Lower lobe of right lung (tissue), 2 donors: ENCODE data around the gene DZIP1L. TPM values are rescaled to one million over a fixed set of nuclear protein-coding genes. Genes with fewer than 3 reads are reported as not detected.

Experiments used
- ATAC-seq, 2 donors: fragments of 200-7000 bp; cut with Tn5 transposase; one replicate each; pipeline ENCODE4 v1.9.1; 2020 to 2022; ENCODE audit warnings: mild to moderate bottlenecking in 2 of 2, moderate library complexity in 2 of 2
- DNase-seq: peaks from one replicate; pipeline ENCODE4 v3.0.0-alpha.2; 2020
- H3K27ac ChIP-seq: fragments of 200-600 bp; one replicate; pipeline ENCODE4 v1.8.0; 2022
- H3K27me3 ChIP-seq: fragments of 200-600 bp; one replicate; pipeline ENCODE4 v1.8.0; 2022; ENCODE audit warnings: low read depth
- H3K36me3 ChIP-seq: fragments of 200-600 bp; one replicate; pipeline ENCODE4 v1.8.0; 2022; ENCODE audit warnings: mild to moderate bottlenecking
- H3K4me1 ChIP-seq: fragments of 200-600 bp; one replicate; pipeline ENCODE4 v1.8.0; 2022
- H3K4me3 ChIP-seq: fragments of 200-600 bp; one replicate; pipeline ENCODE4 v1.8.0; 2022; ENCODE audit warnings: mild to moderate bottlenecking
- H3K9me3 ChIP-seq: fragments of 200-600 bp; one replicate; pipeline ENCODE4 v1.8.0; 2022
- intact Hi-C: fragments of 100-400 bp; cut with DNase I; formaldehyde crosslinking; loops from one replicate; pipeline ENCODE4 v1.11.0; 2022
- total RNA-seq: library from RNA; stranded (reverse); fragmentation: NEBNext Ultra II Directional; extraction: Animal tissue kit (Norgen Biotek cat#: 25700); gene quantifications from one replicate; pipeline ENCODE4 v1.2.1, GENCODE V29; 2021
- TF ChIP-seq, protein P1 (sequence below): fragments of 200-600 bp; IDR thresholded peaks from one replicate; pipeline ENCODE4 v1.8.0; 2022; ENCODE audit warnings: antibody characterized with exemption, mild to moderate bottlenecking
- donor health status: DM: no; HTN: yes; CAD: no; lungs with severe emphysema.

Gene DZIP1L
- total RNA-seq, 1 donor from 2014 or later, result 19.9 TPM

DNA sequence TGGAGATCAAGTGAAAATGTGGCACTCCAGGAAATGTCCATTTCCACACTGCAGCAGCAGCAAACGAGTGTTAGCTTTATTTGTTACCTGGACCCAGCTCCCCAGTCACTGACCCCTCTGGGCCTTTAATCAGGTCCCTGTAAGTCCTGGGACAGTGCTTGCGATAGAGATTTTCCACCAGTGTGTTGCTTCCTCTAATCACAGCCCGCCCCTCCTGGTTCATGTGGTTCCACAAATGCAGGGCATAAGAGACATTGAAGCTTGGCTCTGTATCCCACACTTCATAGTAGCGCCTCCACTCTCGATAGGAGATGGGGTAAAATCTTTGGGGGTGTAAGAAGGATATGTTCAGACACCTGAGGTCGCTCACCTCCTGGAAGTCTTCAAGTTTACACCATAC lies 8.8 kb upstream of the DZIP1L start:
- peak overlapping the region; percentile 23 for H3K4me3 ChIP-seq
- no peak overlapping the region for H3K27ac ChIP-seq
- no peaks in the 10 kb centered on the region for H3K9me3 ChIP-seq
- TF ChIP-seq, protein P1, sequence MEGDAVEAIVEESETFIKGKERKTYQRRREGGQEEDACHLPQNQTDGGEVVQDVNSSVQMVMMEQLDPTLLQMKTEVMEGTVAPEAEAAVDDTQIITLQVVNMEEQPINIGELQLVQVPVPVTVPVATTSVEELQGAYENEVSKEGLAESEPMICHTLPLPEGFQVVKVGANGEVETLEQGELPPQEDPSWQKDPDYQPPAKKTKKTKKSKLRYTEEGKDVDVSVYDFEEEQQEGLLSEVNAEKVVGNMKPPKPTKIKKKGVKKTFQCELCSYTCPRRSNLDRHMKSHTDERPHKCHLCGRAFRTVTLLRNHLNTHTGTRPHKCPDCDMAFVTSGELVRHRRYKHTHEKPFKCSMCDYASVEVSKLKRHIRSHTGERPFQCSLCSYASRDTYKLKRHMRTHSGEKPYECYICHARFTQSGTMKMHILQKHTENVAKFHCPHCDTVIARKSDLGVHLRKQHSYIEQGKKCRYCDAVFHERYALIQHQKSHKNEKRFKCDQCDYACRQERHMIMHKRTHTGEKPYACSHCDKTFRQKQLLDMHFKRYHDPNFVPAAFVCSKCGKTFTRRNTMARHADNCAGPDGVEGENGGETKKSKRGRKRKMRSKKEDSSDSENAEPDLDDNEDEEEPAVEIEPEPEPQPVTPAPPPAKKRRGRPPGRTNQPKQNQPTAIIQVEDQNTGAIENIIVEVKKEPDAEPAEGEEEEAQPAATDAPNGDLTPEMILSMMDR, result no peak
- intact Hi-C loops, result no loop called here
- H3K4me1 ChIP-seq, result no peaks in the 10 kb centered on the region
- DNase-seq (no peak), ATAC-seq (peak; percentile 62 to 64)
- no peaks in the 10 kb centered on the region for H3K36me3 ChIP-seq
- H3K27me3 ChIP-seq, result no peaks in the 10 kb centered on the region

DNA sequence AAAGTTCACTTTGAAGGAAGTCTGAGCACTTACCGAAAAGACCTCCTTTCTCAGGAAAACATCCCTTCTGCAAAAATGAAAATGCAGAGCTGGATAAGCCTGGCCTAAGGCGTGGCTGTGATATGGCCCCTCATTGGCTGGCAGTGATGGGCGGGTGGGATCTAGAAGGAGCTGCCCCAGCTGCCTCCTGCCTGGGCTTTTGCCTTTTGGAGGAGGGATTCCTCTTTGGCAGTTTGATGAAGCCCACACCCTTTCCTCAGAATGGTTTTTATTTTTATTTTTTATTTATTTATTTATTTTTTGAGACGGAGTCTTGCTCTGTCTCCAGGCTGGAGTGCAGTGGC lies 4.0 kb upstream of the DZIP1L start:
- Histone ChIP-seq H3K27ac (no peak overlapping the region), H3K4me1 (peaks cover 21% of the 10 kb centered on the region), H3K36me3 (no peaks in the 10 kb centered on the region), H3K4me3 (no peak overlapping the region), H3K9me3 (no peaks in the 10 kb centered on the region), H3K27me3 (no peaks in the 10 kb centered on the region)
- TF ChIP-seq, protein P1, result no peak
- ATAC-seq (no peak), DNase-seq (no peak)
- intact Hi-C loops, result no loop called here

DNA sequence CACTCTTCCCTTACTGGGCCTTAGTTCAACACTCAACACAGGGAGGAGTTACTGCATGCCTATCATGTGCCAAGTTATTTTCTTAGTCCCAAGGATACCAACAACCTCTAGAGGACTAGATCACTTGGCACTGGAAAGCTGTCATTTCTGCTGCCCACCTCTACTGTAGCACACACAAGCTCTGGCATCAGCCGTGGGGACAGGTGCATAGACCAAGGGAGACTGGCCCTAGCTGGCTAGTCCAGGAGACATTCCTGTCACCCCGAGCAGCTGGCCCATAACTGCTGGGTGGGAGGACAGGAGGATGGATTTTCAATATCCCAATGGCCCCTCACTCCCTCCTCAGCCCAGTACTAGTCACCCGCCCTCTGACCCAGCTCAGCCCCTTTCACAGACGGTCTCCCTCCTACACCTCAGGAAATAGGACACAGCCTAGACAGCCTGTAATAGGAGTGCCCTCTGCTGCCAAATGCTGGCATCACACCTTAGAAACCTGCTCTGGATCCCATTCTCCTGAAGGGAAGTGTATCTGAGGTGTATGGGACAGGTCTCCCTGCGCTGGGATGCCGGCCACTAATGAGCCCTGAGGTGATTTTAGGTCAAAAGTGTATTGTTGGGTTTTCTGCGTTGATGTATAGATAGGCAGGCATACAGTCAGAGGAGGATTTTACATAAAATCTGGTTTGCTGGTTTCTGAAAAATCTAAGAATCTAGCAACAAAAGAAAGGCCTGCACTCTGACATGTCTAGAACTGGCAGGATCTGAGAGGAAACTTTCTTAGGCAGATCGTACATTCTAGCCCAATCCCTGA lies 3.4 kb upstream of the DZIP1L start:
- DNase-seq, result peak; percentile 65
- H3K4me3 ChIP-seq, result no peak overlapping the region
- H3K36me3 ChIP-seq, result no peaks in the 10 kb centered on the region
- peak; percentile 68 to 73 for ATAC-seq
- H3K27me3 ChIP-seq, result no peaks in the 10 kb centered on the region
- H3K27ac ChIP-seq, result no peak overlapping the region
- H3K4me1 ChIP-seq, result peaks cover 26% of the 10 kb centered on the region
- H3K9me3 ChIP-seq, result no peaks in the 10 kb centered on the region
- intact Hi-C loops, result no loop called here
- TF ChIP-seq, protein P1, result peak; percentile 81

DNA sequence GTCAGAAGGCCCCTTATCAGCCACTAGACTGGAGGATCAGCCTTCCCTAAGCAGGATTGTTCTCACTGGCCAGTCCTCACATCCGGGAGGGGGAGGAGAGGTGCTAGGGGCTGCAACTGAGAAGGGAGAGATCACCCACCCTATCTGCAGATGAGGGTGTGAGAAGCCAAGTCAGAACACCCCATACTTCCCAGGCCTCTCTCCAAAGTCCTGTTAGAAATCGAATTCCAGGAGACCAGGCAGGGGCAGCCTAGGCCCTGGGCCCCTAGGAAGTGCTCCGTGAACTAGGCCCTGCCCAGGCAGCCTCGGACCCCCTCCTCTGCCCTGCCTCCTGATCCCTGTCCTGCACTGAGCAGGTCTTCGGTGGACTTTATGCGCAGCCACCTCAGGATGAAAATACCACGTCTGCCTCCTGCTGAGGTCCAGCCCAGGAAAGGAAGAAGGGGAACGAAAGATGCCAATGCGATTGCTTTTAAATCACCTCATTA lies 933 bp downstream of the DZIP1L start:
- no peak for DNase-seq
- ATAC-seq, result peak in 1 of 2 donors; percentile 1
- Histone ChIP-seq H3K9me3 (no peaks in the 10 kb centered on the region), H3K36me3 (no peaks in the 10 kb centered on the region), H3K27me3 (no peaks in the 10 kb centered on the region), H3K4me1 (peaks cover 26% of the 10 kb centered on the region), H3K27ac (peak overlapping the region; percentile 87), H3K4me3 (peak overlapping the region; percentile 82)
- TF ChIP-seq, protein P1, result no peak
- intact Hi-C loops, result no loop called here

DNA sequence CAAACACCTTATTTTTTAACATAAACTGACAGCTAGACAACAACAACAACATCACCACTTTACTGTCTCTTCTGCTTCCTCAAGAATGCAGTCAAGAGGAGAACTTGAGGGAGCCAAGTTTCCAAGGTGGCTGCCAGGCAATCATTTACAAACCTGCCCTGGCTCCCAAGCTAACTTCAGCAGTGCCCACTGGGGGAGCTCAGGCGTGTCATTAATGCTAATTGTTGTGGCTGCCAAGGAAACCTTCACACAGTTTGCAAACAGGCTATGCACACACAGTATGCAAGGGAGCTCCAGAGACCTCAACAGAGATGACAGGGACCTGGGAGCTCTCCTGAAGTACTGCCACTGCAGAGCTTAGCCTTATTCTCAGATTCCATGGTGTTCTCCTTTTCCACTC lies 2.1 kb downstream of the DZIP1L start:
- ATAC-seq, result no peak
- H3K36me3 ChIP-seq, result no peaks in the 10 kb centered on the region
- DNase-seq, result no peak
- intact Hi-C loops, result no loop called here
- no peaks in the 10 kb centered on the region for H3K27me3 ChIP-seq
- H3K9me3 ChIP-seq, result no peaks in the 10 kb centered on the region
- no peak overlapping the region for H3K4me3 ChIP-seq
- H3K27ac ChIP-seq, result no peak overlapping the region
- H3K4me1 ChIP-seq, result peaks cover 19% of the 10 kb centered on the region
- TF ChIP-seq, protein P1, result no peak
